Body of pancreas (tissue), 4 donors: Measurements from ENCODE around the gene SMIM32. TPM values are rescaled to one million over a fixed set of nuclear protein-coding genes. Genes with fewer than 3 reads are reported as not detected.

ENCODE experiments used
- ATAC-seq: fragments of 150-250 bp; one replicate; pipeline ENCODE4 v1.9.1; 2016
- DNase-seq, 4 donors: peaks; one replicate each; pipeline ENCODE4 v3.0.0-alpha.2; 2019
- H3K27ac ChIP-seq, 4 donors: fragments of 200-600 bp; sonication (generic); 1 replicate in 3 of 4; 2 replicates in 1 of 4; pipeline versions ENCODE4 v1.5.1 to v1.6.1; 2016 to 2019; ENCODE audit warnings: mild to moderate bottlenecking in 1 of 4, mixed read lengths in 1 of 4, moderate library complexity in 1 of 4
- H3K27me3 ChIP-seq, 2 donors: fragments of 200-600 bp; sonication (generic); one replicate each; pipeline ENCODE4 v1.6.0; 2016; ENCODE audit warnings: mild to moderate bottlenecking in 1 of 2
- H3K36me3 ChIP-seq, 2 donors: fragments of 200-600 bp; sonication (generic); replicated peaks in 1 of 2; 2 replicates each; pipeline ENCODE4 v1.5.1; 2016; ENCODE audit warnings: low read depth in 2 of 2; ENCODE audit not compliant: insufficient read depth in 1 of 2
- H3K4me1 ChIP-seq: fragments of 200-600 bp; sonication (generic); one replicate; pipeline ENCODE4 v1.6.0; 2016
- H3K4me3 ChIP-seq, 2 donors: fragments of 200-600 bp; sonication (generic); 1 replicate in 1 of 2; 2 replicates in 1 of 2; pipeline ENCODE4 v1.5.1; 2016 to 2019
- H3K9me3 ChIP-seq, 3 donors: fragments of 200-600 bp; sonication (generic); 1 replicate in 2 of 3; 2 replicates in 1 of 3; pipeline ENCODE4 v1.5.1; 2016
- CTCF ChIP-seq, 7 experiments: fragments of 450-650 bp in 4 of 7; fragments of 200-600 bp in 3 of 7; sonication (generic) in 3 of 7; IDR thresholded peaks; one replicate each; pipeline ENCODE4 v1.5.1; 2016 to 2019; ENCODE audit warnings: antibody characterized with exemption in 7 of 7
- POLR2A ChIP-seq, 3 donors: fragments of 450-650 bp; IDR thresholded peaks; one replicate each; pipeline ENCODE4 v1.6.1; 2016; ENCODE audit warnings: antibody characterized with exemption in 3 of 3, mild to moderate bottlenecking in 2 of 3
- WGBS, 2 donors: methylation state at CpG; one replicate each; pipeline ENCODE4 v1.1.5; 2017; 5-methylcytosine and 5-hydroxymethylcytosine counted together
- intact Hi-C: fragments of 100-400 bp; cut with DNase I; formaldehyde crosslinking; loops from one replicate; pipeline ENCODE4 v1.15.1; 2023
- total RNA-seq, 2 donors: library from RNA; depleted of rRNA; stranded (reverse); fragments of >200 nt; gene quantifications; one replicate each; pipeline ENCODE4 v1.1.0, GENCODE V29; 2016

Gene SMIM32
- total RNA-seq, 2 donors from 2014 or later, result 0.78 TPM; not detected in 1

DNA sequence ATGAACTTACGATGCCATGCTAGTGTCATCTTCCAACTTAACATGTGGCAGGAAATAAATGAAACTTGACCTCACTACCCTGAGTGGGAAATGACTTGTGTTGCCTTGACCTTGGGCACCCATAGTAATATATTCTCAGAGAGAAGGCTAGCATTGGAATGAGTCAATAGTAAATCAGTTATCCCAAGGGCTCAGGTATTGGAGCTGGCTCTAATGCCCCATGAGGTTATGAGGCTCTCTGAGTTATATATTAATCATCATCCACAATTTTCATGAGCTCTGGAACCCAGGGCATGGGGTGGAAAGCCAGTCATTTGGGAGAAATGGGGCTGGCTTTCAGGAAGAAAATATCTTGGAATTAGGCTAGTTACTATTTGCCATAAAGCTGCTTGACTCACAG lies 42.4 kb upstream of the SMIM32 start:
- ATAC-seq (no peak), DNase-seq (no peak)
- Histone ChIP-seq H3K4me1 (no peaks in the 10 kb centered on the region), H3K9me3 (no peaks in the 10 kb centered on the region), H3K36me3 (no peaks in the 10 kb centered on the region), H3K27ac (no peak overlapping the region), H3K27me3 (no peaks in the 10 kb centered on the region), H3K4me3 (no peak overlapping the region)
- intact Hi-C loops, result no loop called here
- WGBS, 2 donors, result 0 to 32% methylated on average over 1 of the region's 1 CpG
- TF ChIP-seq POLR2A (IDR thresholded peaks at IDR 0.05) (no peak), CTCF (IDR thresholded peaks at IDR 0.05) (no peak)

DNA sequence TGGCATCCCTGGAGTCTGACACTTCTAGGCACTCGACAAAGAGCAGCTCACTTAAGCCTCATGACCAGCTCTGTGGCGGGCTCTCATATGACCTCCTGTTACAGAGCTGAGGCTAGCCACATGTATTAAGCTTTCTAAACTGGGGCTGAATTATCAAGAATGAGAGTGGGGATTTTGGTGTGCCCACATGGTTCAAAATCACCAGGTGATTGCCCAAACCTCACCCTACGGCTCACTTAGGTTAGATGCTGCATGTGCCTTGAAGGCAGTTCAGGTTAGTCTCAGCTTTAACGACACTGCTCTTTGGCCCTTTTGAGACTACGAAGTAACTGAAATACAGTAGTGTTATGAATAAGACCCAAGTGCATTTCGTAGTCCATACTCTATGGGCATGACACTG lies 39.4 kb upstream of the SMIM32 start:
- H3K27ac ChIP-seq, result no peak overlapping the region
- H3K9me3 ChIP-seq, result no peaks in the 10 kb centered on the region
- intact Hi-C loops, result no loop called here
- 82 to 83% methylated on average over 6 of the region's 6 CpGs for WGBS, 2 donors
- no peaks in the 10 kb centered on the region for H3K27me3 ChIP-seq
- H3K4me3 ChIP-seq, result no peak overlapping the region
- no peaks in the 10 kb centered on the region for H3K36me3 ChIP-seq
- TF ChIP-seq POLR2A (IDR thresholded peaks at IDR 0.05) (no peak), CTCF (IDR thresholded peaks at IDR 0.05) (no peak)
- no peak for DNase-seq
- H3K4me1 ChIP-seq, result no peaks in the 10 kb centered on the region
- ATAC-seq, result no peak

- H3K36me3 ChIP-seq, result no peaks in the 10 kb centered on the region
- ATAC-seq (no peak), DNase-seq (no peak)
- 10 to 28% methylated on average over 1 of the region's 1 CpG for WGBS, 2 donors
- H3K27ac ChIP-seq, result no peak overlapping the region
- H3K4me3 ChIP-seq, result no peak overlapping the region
- TF ChIP-seq CTCF (IDR thresholded peaks at IDR 0.05) (no peak), POLR2A (IDR thresholded peaks at IDR 0.05) (no peak)
- no peaks in the 10 kb centered on the region for H3K9me3 ChIP-seq
- no peaks in the 10 kb centered on the region for H3K4me1 ChIP-seq
- intact Hi-C loops, result no loop called here
- H3K27me3 ChIP-seq, result no peaks in the 10 kb centered on the region
These were observed 37.2 kb upstream of the SMIM32 start for GRCh38 chr5:136230176-136230575.

DNA sequence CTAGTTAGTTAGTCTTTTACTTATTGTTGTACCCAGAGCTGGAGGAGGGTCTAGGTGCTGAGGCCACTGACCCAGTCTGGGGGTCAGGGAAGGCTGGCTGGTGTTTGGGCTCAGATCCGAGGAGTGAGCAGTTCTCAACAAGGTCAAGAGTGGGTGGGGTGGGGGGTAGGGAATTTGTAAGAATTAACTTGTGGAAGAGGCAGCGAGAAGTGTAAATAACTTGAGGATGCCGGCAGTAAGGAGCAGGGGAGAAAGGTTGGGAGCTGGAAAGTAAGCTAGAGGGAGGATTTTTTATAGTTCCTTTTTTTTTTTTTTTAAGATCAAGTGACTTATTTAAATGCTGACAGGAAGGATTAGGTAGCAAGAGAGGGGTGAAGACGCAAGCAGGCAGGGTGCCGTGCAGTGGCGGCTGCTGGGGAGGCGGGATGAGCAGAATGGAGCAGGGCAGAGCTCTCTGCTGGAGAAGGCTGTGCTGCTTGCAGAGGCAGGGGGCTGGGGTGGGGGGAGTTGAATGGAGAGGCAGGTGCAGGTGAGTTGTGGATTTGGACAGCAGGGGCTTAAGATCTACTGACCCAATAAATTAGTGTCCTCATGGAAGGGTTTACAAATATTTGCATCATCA lies 35.3 kb upstream of the SMIM32 start:
- DNase-seq (no peak), ATAC-seq (no peak)
- H3K4me3 ChIP-seq, result no peak overlapping the region
- no peaks in the 10 kb centered on the region for H3K36me3 ChIP-seq
- no peaks in the 10 kb centered on the region for H3K27me3 ChIP-seq
- TF ChIP-seq POLR2A (IDR thresholded peaks at IDR 0.05) (no peak), CTCF (IDR thresholded peaks at IDR 0.05) (no peak)
- no peaks in the 10 kb centered on the region for H3K4me1 ChIP-seq
- H3K27ac ChIP-seq, result no peak overlapping the region
- WGBS, 2 donors, result 53 to 57% methylated on average over 7 of the region's 7 CpGs
- no peaks in the 10 kb centered on the region for H3K9me3 ChIP-seq
- intact Hi-C loops, result no loop called here

GRCh38 chr5:136226401-136226800 lies 33.4 kb upstream of the SMIM32 start:
- 48 to 57% methylated on average over 2 of the region's 2 CpGs for WGBS, 2 donors
- intact Hi-C loops, result no loop called here
- TF ChIP-seq CTCF (IDR thresholded peaks at IDR 0.05) (no peak), POLR2A (IDR thresholded peaks at IDR 0.05) (no peak)
- no peak overlapping the region for H3K27ac ChIP-seq
- no peak for DNase-seq
- ATAC-seq, result peak; percentile 33
- no peaks in the 10 kb centered on the region for H3K4me1 ChIP-seq
- no peak overlapping the region for H3K4me3 ChIP-seq
- H3K9me3 ChIP-seq, result no peaks in the 10 kb centered on the region
- H3K27me3 ChIP-seq, result no peaks in the 10 kb centered on the region
- H3K36me3 ChIP-seq, result no peaks in the 10 kb centered on the region
